Endothelial cell of umbilical vein (primary cell): ENCODE measurements around the gene GRID1. TPM values are rescaled to one million over a fixed set of nuclear protein-coding genes. Genes with fewer than 3 reads are reported as not detected.

Experiments used
- BruUV-seq: library from RNA; stranded (reverse); fragments of 400-500 nt; replicated peaks from 2 replicates; lab custom pipeline; 2021; lab: Mats Ljungman, UMichigan
- CTCF ChIA-PET: fragments of 300-600, 350-600 bp; sonication (Branson Sonifier 250); formaldehyde crosslinking; loops from one replicate; lab custom pipeline; 2021; ENCODE audit warnings: antibody characterized with exemption, inconsistent platforms; lab: Charles Lee
- POLR2A ChIA-PET: fragments of 300-600, 350-600 bp; sonication (Branson Sonifier 250); formaldehyde crosslinking; loops from one replicate; lab custom pipeline; 2021; ENCODE audit warnings: antibody characterized with exemption, inconsistent platforms; lab: Charles Lee
- DNase-seq: peaks from one replicate; pipeline ENCODE4 v3.0.0-alpha.2; 2011; ENCODE audit warnings: low read depth, low spot score
- FAIRE-seq: peaks from 2 replicates; lab custom pipeline; 2011; peaks lifted over from hg19 to GRCh38; lab: Jason Lieb, UNC
- H2AFZ ChIP-seq: 2 replicates; pipeline ENCODE4 v1.6.0; 2012; ENCODE audit warnings: low read depth, low read length, control low read depth, inconsistent platforms
- H3K27ac ChIP-seq: 2 replicates; pipeline ENCODE4 v1.5.1; 2011; ENCODE audit warnings: low read depth, mild to moderate bottlenecking, control low read depth, low read length, moderate library complexity; ENCODE audit not compliant: insufficient read depth
- H3K27me3 ChIP-seq, 2 experiments: 2 replicates each; pipeline versions ENCODE4 v1.6.0 to v1.6.1; 2011; ENCODE audit warnings: low read length in 2 of 2, mixed read lengths in 1 of 2; ENCODE audit not compliant: control insufficient read depth in 2 of 2, insufficient read depth in 2 of 2
- H3K36me3 ChIP-seq, 2 experiments: 2 replicates in 1 of 2; 3 replicates in 1 of 2; pipeline ENCODE4 v1.5.1; 2011; ENCODE audit warnings: low read length in 2 of 2, mild to moderate bottlenecking in 1 of 2, moderate library complexity in 1 of 2; ENCODE audit not compliant: control insufficient read depth in 2 of 2, insufficient read depth in 2 of 2; ENCODE audit errors: extremely low read depth in 1 of 2
- H3K4me1 ChIP-seq: 3 replicates; pipeline ENCODE4 v1.5.1; 2011; ENCODE audit warnings: mild to moderate bottlenecking, low read length; ENCODE audit not compliant: control insufficient read depth, insufficient read depth; ENCODE audit errors: extremely low read depth
- H3K4me2 ChIP-seq: 2 replicates; pipeline ENCODE4 v1.6.1; 2011; ENCODE audit warnings: low read length, control low read depth, mixed read lengths; ENCODE audit not compliant: insufficient read depth
- H3K4me3 ChIP-seq, 3 experiments: fragments of 200-600 bp in 1 of 3; sonication (generic), shearing (Covaris generic) in 1 of 3; replicated peaks in 1 of 3; 2 replicates each; pipeline ENCODE4 v1.5.1; 2011 to 2016; ENCODE audit warnings: control low read depth in 3 of 3, low read length in 3 of 3, mild to moderate bottlenecking in 2 of 3, inconsistent platforms in 1 of 3, low read depth in 1 of 3, moderate library complexity in 1 of 3; ENCODE audit not compliant: insufficient read depth in 1 of 3
- H3K79me2 ChIP-seq: 2 replicates; pipeline ENCODE4 v1.6.0; 2012; ENCODE audit warnings: low read length, inconsistent platforms; ENCODE audit not compliant: control insufficient read depth, insufficient read depth
- H3K9ac ChIP-seq: replicated peaks from 2 replicates; pipeline ENCODE3; 2011; ENCODE audit warnings: low read length, control low read depth; ENCODE audit not compliant: insufficient read depth; ENCODE audit errors: extremely low read depth
- H3K9me1 ChIP-seq: replicated peaks from 3 replicates; pipeline ENCODE4 v1.6.0; 2011; ENCODE audit warnings: mild to moderate bottlenecking, low read length; ENCODE audit not compliant: control insufficient read depth, insufficient read depth; ENCODE audit errors: extremely low read depth
- H3K9me3 ChIP-seq: replicated peaks from 2 replicates; pipeline ENCODE4 v1.5.1; 2012; ENCODE audit warnings: low read length, inconsistent platforms; ENCODE audit not compliant: control insufficient read depth, insufficient read depth
- H4K20me1 ChIP-seq: replicated peaks from 2 replicates; pipeline ENCODE3; 2011; ENCODE audit warnings: mild to moderate bottlenecking, low read length; ENCODE audit not compliant: control insufficient read depth, insufficient read depth; ENCODE audit errors: extremely low read depth
- EZH2 ChIP-seq: IDR thresholded peaks from 2 replicates; pipeline ENCODE4 v1.6.1; 2012; ENCODE audit warnings: borderline replicate concordance, low read depth, mild to moderate bottlenecking, moderate library complexity, low read length, inconsistent platforms; ENCODE audit not compliant: severe bottlenecking
- FOS ChIP-seq: IDR thresholded peaks from 2 replicates; pipeline ENCODE4 v1.6.1; 2011; ENCODE audit warnings: mild to moderate bottlenecking, low read length, moderate library complexity, borderline replicate concordance; ENCODE audit not compliant: insufficient read depth
- GATA2 ChIP-seq: IDR thresholded peaks from 2 replicates; pipeline ENCODE4 v1.7.0; 2011; ENCODE audit warnings: low read depth, mild to moderate bottlenecking, moderate library complexity, mixed read lengths, low read length; ENCODE audit not compliant: insufficient read length, insufficient read depth
- JUN ChIP-seq: IDR thresholded peaks from 2 replicates; pipeline ENCODE4 v1.6.1; 2011; ENCODE audit warnings: borderline replicate concordance, low read depth; ENCODE audit not compliant: insufficient read length, insufficient read depth
- MYC ChIP-seq: IDR thresholded peaks from one replicate; pipeline ENCODE4 v1.6.1; 2011; ENCODE audit warnings: mild to moderate bottlenecking, low read depth, low read length
- POLR2A ChIP-seq: IDR thresholded peaks from 2 replicates; pipeline ENCODE4 v1.6.1; 2012; ENCODE audit warnings: low read depth, mild to moderate bottlenecking, control low read depth, low read length
- POLR2AphosphoS5 ChIP-seq: IDR thresholded peaks from 2 replicates; pipeline ENCODE4 v1.6.1; 2012; ENCODE audit warnings: low read depth, mild to moderate bottlenecking, control low read depth, low read length, moderate library complexity; ENCODE audit not compliant: insufficient read depth
- dilution Hi-C: fragments of 300-500 bp; cut with MboI; formaldehyde crosslinking; loops from one replicate; pipeline ENCODE4 v1.15.0; 2019; ENCODE audit warnings: low sequenced_read_pairs; ENCODE audit not compliant: extremely low pct_ligation_motif_present
- intact Hi-C: fragments of 100-400 bp; cut with micrococcal nuclease; formaldehyde crosslinking; loops from one replicate; pipeline ENCODE4 v1.10.0; 2022
- polyA plus RNA-seq, 4 experiments: library from polyadenylated mRNA; depleted of rRNA in 3 of 4; stranded (reverse) in 3 of 4; unstranded in 1 of 4; fragments of >200 nt; gene quantifications; 2 replicates each; pipeline versions ENCODE4 v1.2.1 to v1.2.3, GENCODE V29; 2011 to 2012; ENCODE audit warnings: missing spikeins in 1 of 4
- total RNA-seq: library from RNA; stranded (reverse); gene quantifications from 2 replicates; pipeline ENCODE4 v1.2.3, GENCODE V29; 2021
- TF ChIP-seq, protein P1 (sequence below), 2 donors: IDR thresholded peaks; 1 replicate in 1 of 2; 2 replicates in 1 of 2; pipeline ENCODE4 v1.5.1; 2011; ENCODE audit warnings: low read length in 2 of 2, mild to moderate bottlenecking in 2 of 2, moderate library complexity in 2 of 2, control low read depth in 1 of 2, inconsistent platforms in 1 of 2, low read depth in 1 of 2; ENCODE audit not compliant: insufficient read depth in 1 of 2; ENCODE audit errors: extremely low read depth in 1 of 2
- TF ChIP-seq, protein P2 (sequence below): IDR thresholded peaks from 2 replicates; pipeline ENCODE4 v1.6.1; 2011; ENCODE audit not compliant: insufficient read depth, insufficient read length

The GRID1 gene
- total and polyA plus RNA-seq, 2 donors (not counting 3 experiments of a cell fraction or from before 2014, with no cell fraction given), result not detected

DNA sequence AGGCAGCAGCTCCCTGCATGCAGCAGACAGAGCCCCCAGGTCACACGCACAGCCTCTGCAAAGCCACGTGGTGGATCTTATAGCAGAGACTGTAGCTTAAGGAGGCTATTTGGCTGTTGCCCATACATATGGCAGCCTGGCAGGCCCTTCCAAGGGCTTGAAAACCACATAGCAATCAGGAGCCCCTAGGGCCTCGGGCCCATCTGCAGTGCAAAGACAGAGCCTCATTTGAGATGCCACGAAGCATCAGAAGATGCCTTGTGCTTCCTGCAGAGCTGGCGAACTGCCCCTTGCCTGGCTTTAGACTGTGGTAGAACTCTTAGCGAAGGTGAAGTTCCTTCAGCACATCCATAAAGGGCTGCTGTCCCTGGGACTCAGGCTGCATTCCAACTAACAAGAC is 309.9 kb downstream of the GRID1 start:
- dilution Hi-C loops, result no loop called here
- CTCF ChIA-PET, result no interaction called here
- FAIRE-seq (no peak), DNase-seq (no peak)
- H4K20me1 ChIP-seq, result no peaks in the 10 kb centered on the region
- H3K4me2 ChIP-seq, result no peak overlapping the region
- no peaks in the 10 kb centered on the region for H3K79me2 ChIP-seq
- H3K4me3 ChIP-seq, result no peak overlapping the region
- H3K9me1 ChIP-seq, result no peaks in the 10 kb centered on the region
- no peak for TF ChIP-seq GATA2
- no peak for TF ChIP-seq JUN
- no peak for TF ChIP-seq EZH2
- TF ChIP-seq FOS, result no peak
- TF ChIP-seq, protein P1, sequence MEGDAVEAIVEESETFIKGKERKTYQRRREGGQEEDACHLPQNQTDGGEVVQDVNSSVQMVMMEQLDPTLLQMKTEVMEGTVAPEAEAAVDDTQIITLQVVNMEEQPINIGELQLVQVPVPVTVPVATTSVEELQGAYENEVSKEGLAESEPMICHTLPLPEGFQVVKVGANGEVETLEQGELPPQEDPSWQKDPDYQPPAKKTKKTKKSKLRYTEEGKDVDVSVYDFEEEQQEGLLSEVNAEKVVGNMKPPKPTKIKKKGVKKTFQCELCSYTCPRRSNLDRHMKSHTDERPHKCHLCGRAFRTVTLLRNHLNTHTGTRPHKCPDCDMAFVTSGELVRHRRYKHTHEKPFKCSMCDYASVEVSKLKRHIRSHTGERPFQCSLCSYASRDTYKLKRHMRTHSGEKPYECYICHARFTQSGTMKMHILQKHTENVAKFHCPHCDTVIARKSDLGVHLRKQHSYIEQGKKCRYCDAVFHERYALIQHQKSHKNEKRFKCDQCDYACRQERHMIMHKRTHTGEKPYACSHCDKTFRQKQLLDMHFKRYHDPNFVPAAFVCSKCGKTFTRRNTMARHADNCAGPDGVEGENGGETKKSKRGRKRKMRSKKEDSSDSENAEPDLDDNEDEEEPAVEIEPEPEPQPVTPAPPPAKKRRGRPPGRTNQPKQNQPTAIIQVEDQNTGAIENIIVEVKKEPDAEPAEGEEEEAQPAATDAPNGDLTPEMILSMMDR (IDR thresholded peaks at IDR 0.05; ENCODE audit: extremely low read depth in 1 of 2, insufficient read depth in 1 of 2, low read depth in 1 of 2, low read length in 2 of 2), result no peak
- TF ChIP-seq MYC, result no peak
- TF ChIP-seq POLR2A, result no peak
- TF ChIP-seq, protein P2, sequence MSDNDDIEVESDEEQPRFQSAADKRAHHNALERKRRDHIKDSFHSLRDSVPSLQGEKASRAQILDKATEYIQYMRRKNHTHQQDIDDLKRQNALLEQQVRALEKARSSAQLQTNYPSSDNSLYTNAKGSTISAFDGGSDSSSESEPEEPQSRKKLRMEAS, result no peak
- TF ChIP-seq POLR2AphosphoS5, result no peak
- H3K9ac ChIP-seq, result no peak overlapping the region
- intact Hi-C loops, result no loop called here
- H3K27me3 ChIP-seq, result no peaks in the 10 kb centered on the region
- H3K36me3 ChIP-seq, result no peaks in the 10 kb centered on the region
- peaks cover 2% of the 10 kb centered on the region for H3K9me3 ChIP-seq
- H3K27ac ChIP-seq, result no peak overlapping the region
- POLR2A ChIA-PET, result no interaction called here
- no peak overlapping the region for H2AFZ ChIP-seq
- BruUV-seq, result no TSS peak
- no peaks in the 10 kb centered on the region for H3K4me1 ChIP-seq
